Measurements from ENCODE around the gene TRIM69. TPM values are rescaled to one million over a fixed set of nuclear protein-coding genes. Genes with fewer than 3 reads are reported as not detected.
"Not testable (repeated sequence)": the region's sequence is repeated elsewhere in the genome, so short reads cannot be mapped to it uniquely, and the experiment has no call there.

The TRIM69 gene
- polyA plus RNA-seq, 4 donors, result 21.3 to 28.8 (median 24.5) TPM

GRCh38 chr15:44715142-44715796, 21.1 kb upstream of the TRIM69 start:
- DNase-seq (ENCODE audit: low read depth in 4 of 4, low spot score in 3 of 4), result no peak

DNA sequence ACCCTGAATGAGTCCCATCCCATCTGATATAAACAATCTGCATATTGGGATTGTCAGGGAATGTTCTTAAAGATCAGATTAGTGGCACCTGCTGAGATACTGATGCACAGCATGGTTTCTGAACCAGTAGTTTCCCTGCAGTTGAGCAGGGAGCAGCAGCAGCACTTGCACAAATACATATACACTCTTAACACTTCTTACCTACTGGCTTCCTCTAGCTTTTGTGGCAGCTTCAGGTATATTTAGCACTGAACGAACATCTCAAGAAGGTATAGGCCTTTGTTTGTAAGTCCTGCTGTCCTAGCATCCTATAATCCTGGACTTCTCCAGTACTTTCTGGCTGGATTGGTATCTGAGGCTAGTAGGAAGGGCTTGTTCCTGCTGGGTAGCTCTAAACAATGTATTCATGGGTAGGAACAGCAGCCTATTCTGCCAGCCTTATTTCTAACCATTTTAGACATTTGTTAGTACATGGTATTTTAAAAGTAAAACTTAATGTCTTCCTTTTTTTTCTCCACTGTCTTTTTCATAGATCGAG, 20.5 kb upstream of the TRIM69 start:
- no peak for DNase-seq (ENCODE audit: low read depth in 4 of 4, low spot score in 3 of 4)

GRCh38 chr15:44716983-44717602, 19.2 kb upstream of the TRIM69 start:
- no peak for DNase-seq (ENCODE audit: low read depth in 4 of 4, low spot score in 3 of 4)

GRCh38 chr15:44718180-44718926, 18.0 kb upstream of the TRIM69 start:
- DNase-seq (ENCODE audit: low read depth in 4 of 4, low spot score in 3 of 4), result no peak

GRCh38 chr15:44718927-44719292, 17.4 kb upstream of the TRIM69 start:
- DNase-seq (ENCODE audit: low read depth in 4 of 4, low spot score in 3 of 4), result no peak

DNA sequence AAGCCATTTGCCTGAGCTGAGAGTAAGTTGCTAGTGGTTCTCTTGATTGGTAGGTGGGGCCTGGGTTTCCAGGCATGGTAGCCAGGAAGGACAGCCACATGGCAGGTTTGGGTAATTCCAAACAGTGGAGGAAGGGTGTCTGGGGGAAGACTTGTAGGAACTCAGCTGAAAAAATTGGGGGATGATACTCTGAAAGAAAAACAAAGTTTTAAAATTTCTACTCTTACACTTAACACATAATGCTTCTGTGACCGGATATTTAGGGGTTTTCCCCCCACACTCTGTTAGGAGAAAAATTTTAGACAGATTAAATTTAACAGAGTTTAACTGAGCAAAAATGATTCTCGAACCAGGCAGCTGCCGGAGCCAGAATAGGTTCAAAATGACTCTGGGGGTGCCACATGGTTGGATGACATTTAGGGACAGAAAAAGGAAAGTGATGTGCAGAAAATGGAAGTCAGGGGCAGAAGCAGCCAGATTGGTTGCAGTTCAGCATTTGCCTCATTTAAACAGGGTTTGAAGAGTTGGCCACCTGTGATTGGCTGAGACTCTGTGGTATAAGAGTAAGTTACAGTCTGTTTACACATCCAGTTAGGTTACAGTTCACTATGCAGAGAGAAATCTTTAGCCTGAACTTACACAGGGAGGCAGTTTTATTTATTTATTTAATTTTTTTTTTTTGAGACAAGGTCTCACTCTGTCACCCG, 16.9 kb upstream of the TRIM69 start:
- no peak for DNase-seq (ENCODE audit: low read depth in 4 of 4, low spot score in 3 of 4)

- DNase-seq (ENCODE audit: low read depth in 4 of 4, low spot score in 3 of 4), result not testable (repeated sequence)
Measured at GRCh38 chr15:44720000-44720435, 16.3 kb upstream of the TRIM69 start.

- no peak for DNase-seq (ENCODE audit: low read depth in 4 of 4, low spot score in 3 of 4)
Measured at GRCh38 chr15:44720460-44721176, 15.7 kb upstream of the TRIM69 start.

DNA sequence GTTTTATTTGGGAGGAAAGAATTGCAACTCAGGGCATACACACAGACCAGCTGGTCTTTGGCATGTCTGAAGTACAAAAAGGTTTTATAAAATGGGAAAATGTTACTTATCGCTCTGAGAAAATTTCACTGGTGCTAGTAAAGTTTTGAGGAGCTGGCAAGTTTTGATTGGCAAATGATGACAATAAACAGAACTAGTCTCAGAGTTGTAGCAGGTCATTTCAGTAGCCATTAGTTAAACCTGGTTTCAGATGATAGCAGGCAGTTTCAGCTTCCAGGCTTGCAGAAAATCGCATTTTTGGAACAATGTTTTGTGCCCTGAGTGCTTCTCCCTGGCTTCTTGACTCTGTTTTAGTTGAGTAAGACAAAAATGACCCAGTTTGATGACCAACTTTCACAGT, 14.3 kb upstream of the TRIM69 start:
- no peak for DNase-seq (ENCODE audit: low read depth in 4 of 4, low spot score in 3 of 4)

GRCh38 chr15:44726136-44726535, 10.2 kb upstream of the TRIM69 start:
- no peak for DNase-seq (ENCODE audit: low read depth in 4 of 4, low spot score in 3 of 4)

- no peak for DNase-seq (ENCODE audit: low read depth in 4 of 4, low spot score in 3 of 4)
Measured at GRCh38 chr15:44726568-44727484, 9.5 kb upstream of the TRIM69 start.

DNA sequence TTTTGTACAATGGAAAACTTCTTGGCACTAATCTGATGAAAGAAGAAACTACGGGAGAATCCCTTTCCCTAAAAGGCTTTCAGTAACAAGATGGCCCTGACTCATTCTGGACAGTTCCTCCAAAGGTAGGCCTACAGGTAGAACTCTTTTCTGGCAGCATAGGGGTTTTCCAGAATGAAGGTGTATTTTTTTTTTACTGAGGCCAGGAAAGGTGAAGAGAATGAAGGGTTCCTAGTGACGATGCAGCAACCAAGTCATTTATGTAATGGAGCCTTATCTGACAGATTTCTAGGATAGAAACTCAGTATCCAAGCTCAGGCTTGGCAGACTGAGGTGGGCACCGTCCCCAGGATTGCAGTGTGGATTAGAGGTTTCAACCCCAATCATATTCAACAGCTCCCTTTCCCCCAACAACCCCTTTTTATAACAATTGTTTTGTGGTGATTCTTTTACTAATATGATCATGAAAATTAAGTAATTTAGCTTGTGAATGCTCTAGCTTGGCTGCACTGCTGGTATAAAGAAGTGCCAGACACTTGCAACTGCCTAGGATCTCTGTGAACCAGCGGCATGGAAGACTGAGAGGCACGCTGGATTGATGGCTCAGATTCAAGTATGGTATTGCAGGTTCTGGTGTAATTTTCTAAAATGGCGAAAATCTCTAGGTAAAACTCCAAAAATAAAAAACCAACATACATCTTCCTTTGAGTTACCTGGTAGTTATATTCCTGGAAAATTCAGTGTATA, 8.7 kb upstream of the TRIM69 start:
- DNase-seq (ENCODE audit: low read depth in 4 of 4, low spot score in 3 of 4), result no peak

DNA sequence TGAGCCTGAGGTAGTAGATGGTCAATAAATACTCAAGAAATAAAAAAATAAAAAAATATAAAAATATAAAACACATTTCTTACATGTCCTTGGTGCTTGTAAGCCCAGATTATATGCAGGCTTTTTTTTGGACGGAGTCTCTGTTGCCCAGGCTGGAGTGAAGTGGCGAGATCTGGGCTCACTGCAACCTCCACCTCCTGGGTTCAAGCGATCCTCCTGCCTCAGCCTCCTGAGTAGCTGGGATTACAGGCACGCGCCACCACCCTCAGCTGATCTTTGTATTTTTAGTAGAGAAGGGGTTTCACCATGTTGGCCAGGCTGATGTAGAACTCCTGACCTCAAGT, 8.1 kb upstream of the TRIM69 start:
- not testable (repeated sequence) for DNase-seq (ENCODE audit: low read depth in 4 of 4, low spot score in 3 of 4)

GRCh38 chr15:44728576-44729407, 7.5 kb upstream of the TRIM69 start:
- DNase-seq (ENCODE audit: low read depth in 4 of 4, low spot score in 3 of 4), result peak; percentile 89 to 96 (median 96)

GRCh38 chr15:44729408-44730127, 6.8 kb upstream of the TRIM69 start:
- peak in 1 of 4 donors; percentile 16 for DNase-seq (ENCODE audit: low read depth in 4 of 4, low spot score in 3 of 4)

DNA sequence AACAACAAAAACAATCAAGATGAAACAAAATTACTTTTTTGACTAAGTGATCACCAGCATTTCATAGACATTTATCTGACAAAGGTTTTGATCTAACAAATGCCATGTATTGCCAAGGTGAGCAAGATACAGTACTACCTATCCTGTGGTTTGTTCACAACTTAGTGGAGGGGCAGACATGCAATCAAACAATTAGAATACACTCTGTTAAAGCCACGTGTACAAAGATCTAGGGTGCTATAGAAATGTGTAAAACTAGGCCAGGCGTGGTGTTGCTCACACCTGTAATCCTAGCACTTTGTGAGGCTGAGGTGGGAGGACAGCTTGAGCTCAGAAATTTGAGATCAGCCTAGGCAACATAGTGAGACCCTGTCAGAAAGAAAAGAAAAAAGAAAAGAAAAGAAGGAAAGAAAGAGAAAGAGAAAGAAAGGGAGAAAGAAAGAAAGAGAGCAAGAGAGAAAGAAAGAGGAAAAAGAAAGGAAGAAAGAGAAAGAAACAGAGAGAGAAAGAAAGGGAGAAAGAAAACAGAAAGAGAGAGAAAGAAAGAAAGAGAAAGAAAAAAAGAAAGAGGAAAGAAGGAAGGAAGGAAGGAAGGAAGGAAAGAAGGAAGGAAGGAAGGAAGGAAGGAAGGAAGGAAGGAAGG, 1.4 kb upstream of the TRIM69 start:
- DNase-seq (ENCODE audit: low read depth in 4 of 4, low spot score in 3 of 4), result no peak
